ENCODE data around the gene GDF11.
A peak's percentile ranks its signal among the peaks of the same experiment; 100 is the strongest.

GDF11 gene

GRCh38 chr12:55742719-55743405, at the start of gene GDF11:
TSS of gene GDF11 (plus strand) at chr12:55743122. CDS start at chr12:55743317, 195 bp downstream.
- peak; percentile 60 to 73 for DNase-seq

GRCh38 chr12:55693323-55694187, 49.4 kb upstream of the GDF11 start:
- no peak for DNase-seq

GRCh38 chr12:55694188-55694515, 48.8 kb upstream of the GDF11 start:
- no peak for DNase-seq

- no peak for DNase-seq
Observed at GRCh38 chr12:55694651-55695050, 48.3 kb upstream of the GDF11 start.

- DNase-seq = no peak
Observed at GRCh38 chr12:55695349-55695748, 47.6 kb upstream of the GDF11 start.

- DNase-seq = no peak
Observed at GRCh38 chr12:55696141-55696540, 46.8 kb upstream of the GDF11 start.

GRCh38 chr12:55696796-55697462, 46.0 kb upstream of the GDF11 start:
- no peak for DNase-seq

- no peak for DNase-seq
Observed at GRCh38 chr12:55697686-55698085, 45.2 kb upstream of the GDF11 start.

- no peak for DNase-seq
Observed at GRCh38 chr12:55698241-55698955, 44.5 kb upstream of the GDF11 start.

- DNase-seq = no peak
Observed at GRCh38 chr12:55698965-55699364, 44.0 kb upstream of the GDF11 start.

- DNase-seq = no peak
Observed at GRCh38 chr12:55699471-55700055, 43.4 kb upstream of the GDF11 start.

- no peak for DNase-seq
Observed at GRCh38 chr12:55700255-55701018, 42.5 kb upstream of the GDF11 start.

GRCh38 chr12:55702861-55703260, 40.1 kb upstream of the GDF11 start:
- no peak for DNase-seq

GRCh38 chr12:55703288-55703687, 39.6 kb upstream of the GDF11 start:
- no peak for DNase-seq

- no peak for DNase-seq
Observed at GRCh38 chr12:55703901-55704761, 38.8 kb upstream of the GDF11 start.

- no peak for DNase-seq
Observed at GRCh38 chr12:55704824-55705718, 37.9 kb upstream of the GDF11 start.

- no peak for DNase-seq
Observed at GRCh38 chr12:55705782-55706402, 37.0 kb upstream of the GDF11 start.

GRCh38 chr12:55706568-55707218, 36.2 kb upstream of the GDF11 start:
- DNase-seq = no peak

- DNase-seq = no peak
Observed at GRCh38 chr12:55707219-55707671, 35.7 kb upstream of the GDF11 start.
